Stomach (tissue), 4 donors: ENCODE measurements around the gene PITPNM3.
"Not testable (repeated sequence)": the region's sequence is repeated elsewhere in the genome, so short reads cannot be mapped to it uniquely, and the experiment has no call there.

Experiments
- POLR2A ChIP-seq, 4 donors: fragments of 450-650 bp; IDR thresholded peaks; one replicate each; pipeline ENCODE4 v1.6.1; 2016; ENCODE audit warnings: antibody characterized with exemption in 4 of 4, control low read depth in 2 of 4, mild to moderate bottlenecking in 1 of 4, moderate library complexity in 1 of 4
- POLR2AphosphoS5 ChIP-seq, 3 donors: sonication (generic); formaldehyde crosslinking; IDR thresholded peaks; one replicate each; pipeline ENCODE4 v1.6.1; 2016; ENCODE audit warnings: antibody characterized with exemption in 3 of 3
- TF ChIP-seq, protein P1 (sequence below), 7 experiments: fragments of 450-650 bp in 4 of 7; fragments of 200-600 bp in 3 of 7; sonication (generic) in 3 of 7; IDR thresholded peaks; one replicate each; pipeline ENCODE4 v1.5.1; 2016 to 2019; ENCODE audit warnings: antibody characterized with exemption in 7 of 7, control low read depth in 2 of 7, mild to moderate bottlenecking in 1 of 7

DNA sequence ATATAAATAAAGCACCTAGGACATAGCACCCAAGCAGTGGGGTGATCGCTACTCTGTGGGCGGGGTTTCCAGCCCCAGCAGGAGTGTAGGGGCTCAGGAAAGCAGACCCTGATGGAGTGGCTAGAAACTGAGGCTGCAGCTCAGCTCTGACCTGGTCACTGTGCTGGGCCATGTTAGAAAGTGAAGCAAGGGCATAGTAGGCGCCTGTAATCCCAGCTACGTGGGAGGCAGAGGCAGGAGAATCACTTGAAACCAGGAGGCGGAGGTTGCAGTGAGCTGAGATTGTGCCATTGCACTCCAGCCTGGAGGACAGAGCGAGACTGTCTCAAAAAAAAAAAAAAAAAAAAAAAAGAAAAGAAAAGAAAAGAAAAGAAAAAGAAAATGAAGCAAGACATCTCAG lies 17.1 kb upstream of the PITPNM3 start:
- TF ChIP-seq, protein P1, sequence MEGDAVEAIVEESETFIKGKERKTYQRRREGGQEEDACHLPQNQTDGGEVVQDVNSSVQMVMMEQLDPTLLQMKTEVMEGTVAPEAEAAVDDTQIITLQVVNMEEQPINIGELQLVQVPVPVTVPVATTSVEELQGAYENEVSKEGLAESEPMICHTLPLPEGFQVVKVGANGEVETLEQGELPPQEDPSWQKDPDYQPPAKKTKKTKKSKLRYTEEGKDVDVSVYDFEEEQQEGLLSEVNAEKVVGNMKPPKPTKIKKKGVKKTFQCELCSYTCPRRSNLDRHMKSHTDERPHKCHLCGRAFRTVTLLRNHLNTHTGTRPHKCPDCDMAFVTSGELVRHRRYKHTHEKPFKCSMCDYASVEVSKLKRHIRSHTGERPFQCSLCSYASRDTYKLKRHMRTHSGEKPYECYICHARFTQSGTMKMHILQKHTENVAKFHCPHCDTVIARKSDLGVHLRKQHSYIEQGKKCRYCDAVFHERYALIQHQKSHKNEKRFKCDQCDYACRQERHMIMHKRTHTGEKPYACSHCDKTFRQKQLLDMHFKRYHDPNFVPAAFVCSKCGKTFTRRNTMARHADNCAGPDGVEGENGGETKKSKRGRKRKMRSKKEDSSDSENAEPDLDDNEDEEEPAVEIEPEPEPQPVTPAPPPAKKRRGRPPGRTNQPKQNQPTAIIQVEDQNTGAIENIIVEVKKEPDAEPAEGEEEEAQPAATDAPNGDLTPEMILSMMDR (IDR thresholded peaks at IDR 0.05) = not testable (repeated sequence)
- not testable (repeated sequence) for TF ChIP-seq POLR2A, POLR2AphosphoS5 (IDR thresholded peaks at IDR 0.05)
